Thyroid gland (tissue), 4 donors: ENCODE measurements around the gene KIAA0040.

Experiments used
- CTCF ChIP-seq, 6 experiments: fragments of 200-600 bp in 3 of 6; fragments of 450-650 bp in 3 of 6; sonication (generic) in 3 of 6; IDR thresholded peaks; one replicate each; pipeline ENCODE4 v1.5.1; 2016 to 2019; ENCODE audit warnings: antibody characterized with exemption in 6 of 6, mild to moderate bottlenecking in 2 of 6, inconsistent platforms in 1 of 6, moderate library complexity in 1 of 6
- POLR2A ChIP-seq, 2 donors: fragments of 450-650 bp; IDR thresholded peaks; one replicate each; pipeline ENCODE4 v1.6.1; 2017; ENCODE audit warnings: antibody characterized with exemption in 2 of 2, mild to moderate bottlenecking in 2 of 2, moderate library complexity in 1 of 2

GRCh38 chr1:175164751-175165150 is 27.8 kb downstream of the KIAA0040 start:
- TF ChIP-seq CTCF (IDR thresholded peaks at IDR 0.05) (no peak), POLR2A (IDR thresholded peaks at IDR 0.05) (no peak)
